Activated CD4-positive, CD25-positive, alpha-beta regulatory T cell treated with anti-CD3 and anti-CD28 coated beads, Interleukin-2, amount 50 U/mL, for 16 hours (primary cell): ENCODE results near the gene MYO9A.

Source experiments
- DNase-seq: peaks from one replicate; pipeline ENCODE4 v3.0.0-alpha.2; 2020; ENCODE audit warnings: low read depth, low spot score

Gene MYO9A, protein sequence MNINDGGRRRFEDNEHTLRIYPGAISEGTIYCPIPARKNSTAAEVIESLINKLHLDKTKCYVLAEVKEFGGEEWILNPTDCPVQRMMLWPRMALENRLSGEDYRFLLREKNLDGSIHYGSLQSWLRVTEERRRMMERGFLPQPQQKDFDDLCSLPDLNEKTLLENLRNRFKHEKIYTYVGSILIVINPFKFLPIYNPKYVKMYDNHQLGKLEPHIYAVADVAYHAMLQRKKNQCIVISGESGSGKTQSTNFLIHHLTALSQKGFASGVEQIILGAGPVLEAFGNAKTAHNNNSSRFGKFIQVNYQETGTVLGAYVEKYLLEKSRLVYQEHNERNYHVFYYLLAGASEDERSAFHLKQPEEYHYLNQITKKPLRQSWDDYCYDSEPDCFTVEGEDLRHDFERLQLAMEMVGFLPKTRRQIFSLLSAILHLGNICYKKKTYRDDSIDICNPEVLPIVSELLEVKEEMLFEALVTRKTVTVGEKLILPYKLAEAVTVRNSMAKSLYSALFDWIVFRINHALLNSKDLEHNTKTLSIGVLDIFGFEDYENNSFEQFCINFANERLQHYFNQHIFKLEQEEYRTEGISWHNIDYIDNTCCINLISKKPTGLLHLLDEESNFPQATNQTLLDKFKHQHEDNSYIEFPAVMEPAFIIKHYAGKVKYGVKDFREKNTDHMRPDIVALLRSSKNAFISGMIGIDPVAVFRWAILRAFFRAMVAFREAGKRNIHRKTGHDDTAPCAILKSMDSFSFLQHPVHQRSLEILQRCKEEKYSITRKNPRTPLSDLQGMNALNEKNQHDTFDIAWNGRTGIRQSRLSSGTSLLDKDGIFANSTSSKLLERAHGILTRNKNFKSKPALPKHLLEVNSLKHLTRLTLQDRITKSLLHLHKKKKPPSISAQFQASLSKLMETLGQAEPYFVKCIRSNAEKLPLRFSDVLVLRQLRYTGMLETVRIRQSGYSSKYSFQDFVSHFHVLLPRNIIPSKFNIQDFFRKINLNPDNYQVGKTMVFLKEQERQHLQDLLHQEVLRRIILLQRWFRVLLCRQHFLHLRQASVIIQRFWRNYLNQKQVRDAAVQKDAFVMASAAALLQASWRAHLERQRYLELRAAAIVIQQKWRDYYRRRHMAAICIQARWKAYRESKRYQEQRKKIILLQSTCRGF (N-terminal part only)

DNA sequence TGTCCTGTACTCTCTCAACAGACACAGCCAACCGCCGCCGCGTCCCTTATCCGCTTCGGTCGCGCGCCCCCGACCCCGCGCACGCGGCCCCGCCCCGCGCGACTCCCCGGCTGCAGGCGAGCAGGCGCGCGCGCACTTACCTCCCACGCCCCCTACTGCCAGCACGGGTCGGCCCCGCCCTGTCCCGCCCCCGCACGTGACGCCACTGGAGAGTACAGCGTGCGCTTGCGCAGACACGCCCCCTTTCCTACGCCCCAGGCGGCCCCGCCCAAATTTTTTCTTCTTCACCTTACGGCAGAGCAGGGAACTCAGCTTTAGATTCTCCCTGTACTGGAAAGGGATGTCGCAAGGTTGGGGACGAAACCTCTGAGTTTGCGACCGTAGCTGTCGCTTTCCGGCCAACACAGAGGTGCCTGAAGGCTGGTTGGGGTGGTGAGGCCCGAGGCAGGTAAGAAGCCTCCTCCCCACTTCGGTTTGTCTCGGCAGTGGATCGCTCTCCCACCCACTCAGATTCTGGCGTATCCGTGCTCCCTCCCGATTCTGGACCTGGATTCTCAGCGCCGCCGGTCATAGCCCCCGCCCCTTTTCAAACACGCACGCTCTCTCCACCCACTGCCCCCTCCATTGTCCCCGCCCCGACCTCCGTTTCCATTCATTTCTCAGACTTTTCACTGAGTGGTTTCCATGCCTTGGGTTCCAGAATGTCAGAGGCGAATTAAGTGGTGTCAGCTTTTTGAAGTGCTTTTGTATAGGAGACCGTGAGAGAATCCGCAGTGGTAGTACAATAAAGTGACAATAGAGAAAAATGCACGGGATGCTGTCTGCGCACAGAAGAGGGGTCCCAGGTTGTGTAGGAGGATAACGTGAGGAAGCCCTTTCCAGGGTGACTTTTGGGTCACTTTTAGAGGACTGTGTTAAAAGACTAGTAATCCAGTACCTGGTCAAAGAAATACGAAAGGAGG, at the start of gene MYO9A, which contains the start of gene SENP8:
Gene MYO9A, minus strand, starts transcription at position 134 of the 962 bp plus-strand sequence. CDS start 71,587 bp downstream, outside the sequence.
Gene SENP8, plus strand, starts transcription at position 387 of the 962 bp plus-strand sequence. CDS start 21,221 bp downstream, outside the sequence.
- DNase-seq = peak; percentile 98

DNA sequence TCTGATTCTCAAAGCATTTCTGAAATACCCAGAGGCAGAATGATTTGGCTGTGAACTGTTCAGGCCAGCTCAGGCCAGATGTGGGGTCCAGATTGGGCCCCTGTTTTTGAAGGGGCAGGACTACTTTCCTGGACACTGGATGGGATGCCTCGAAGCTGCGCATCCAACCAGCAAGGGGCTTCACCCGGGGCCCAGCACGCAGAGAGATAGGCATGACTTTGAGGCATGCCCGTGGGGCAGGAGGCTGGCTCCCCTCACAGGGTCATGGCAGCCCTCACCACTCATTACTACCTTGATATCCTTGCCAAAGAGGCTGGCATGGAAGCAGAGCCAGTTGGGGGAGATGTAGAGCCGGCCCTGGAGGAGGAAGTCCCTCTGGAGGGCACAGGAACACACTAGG, 49.5 kb upstream of the MYO9A start:
- DNase-seq = no peak

DNA sequence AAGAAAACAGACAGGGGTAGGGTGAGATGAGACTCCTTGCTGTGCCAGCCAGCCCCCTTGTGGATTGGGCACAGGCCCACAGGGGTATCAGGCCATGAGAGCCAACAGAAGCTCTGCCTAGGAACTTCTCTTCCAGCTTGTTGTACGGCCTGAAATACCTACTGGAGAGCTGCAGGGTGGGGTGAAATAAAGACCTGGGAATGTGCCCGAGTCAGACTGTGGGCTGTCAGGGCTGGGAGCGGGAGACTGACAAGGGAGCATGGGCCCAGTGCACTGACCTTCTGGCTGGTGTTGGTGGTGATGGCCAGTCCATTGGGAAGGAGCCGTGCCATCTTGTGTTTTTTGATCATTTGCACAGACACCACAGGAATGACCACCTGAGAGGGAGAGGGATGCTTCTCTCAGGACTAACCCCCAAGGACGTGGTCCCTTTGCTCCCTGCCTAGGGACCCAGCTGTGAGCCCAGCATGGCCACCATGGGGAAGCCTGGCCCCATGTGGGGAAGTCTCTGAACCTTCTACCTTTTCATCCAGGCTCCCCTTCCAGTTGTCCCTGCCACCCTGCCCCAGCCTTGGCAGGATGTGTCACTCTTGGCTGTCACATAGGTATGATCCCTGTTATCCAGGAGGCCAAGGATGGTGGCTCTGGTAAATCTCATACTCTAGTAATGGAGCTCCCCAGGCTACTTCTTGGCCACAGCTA, 48.9 kb upstream of the MYO9A start:
- no peak for DNase-seq

DNA sequence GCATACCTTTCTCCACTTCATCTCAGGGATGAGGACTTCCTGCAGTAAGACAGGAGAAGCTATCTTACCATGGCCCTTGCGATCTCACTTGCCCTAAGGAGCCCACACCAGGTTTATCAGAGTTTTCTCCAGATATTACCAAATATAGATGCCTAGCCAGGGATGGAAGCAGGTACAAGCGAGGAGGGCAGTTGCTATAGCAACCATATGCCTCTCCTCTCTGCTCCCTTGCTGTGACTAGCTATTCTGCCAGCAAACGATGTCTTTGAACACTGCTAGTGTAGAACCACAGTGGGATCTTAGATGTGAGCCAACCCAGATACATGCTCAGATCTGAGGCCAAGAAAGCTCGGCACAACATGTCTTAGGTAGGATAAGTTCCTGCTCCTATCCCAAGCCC, 45.8 kb upstream of the MYO9A start:
- DNase-seq = no peak

DNA sequence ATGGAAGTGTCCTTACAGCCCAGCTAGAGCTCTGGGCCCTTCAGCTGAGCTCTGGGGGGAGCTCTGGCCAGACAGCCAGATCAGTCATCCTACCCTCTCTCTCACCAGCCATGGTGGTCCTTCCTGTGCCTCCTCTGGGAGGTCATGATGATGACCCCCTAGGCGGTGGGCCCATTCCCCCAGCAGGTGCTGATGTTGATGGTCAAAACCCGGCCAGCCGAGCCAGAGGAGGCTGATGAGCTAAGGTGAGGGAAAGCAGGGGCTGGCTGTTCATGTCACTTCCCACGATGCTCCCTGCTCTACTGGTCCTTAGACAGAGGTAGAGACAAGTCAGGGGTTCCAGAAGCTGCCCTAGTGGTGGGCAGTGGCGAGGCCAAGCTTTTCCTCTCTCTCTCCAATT, 44.6 kb upstream of the MYO9A start:
- DNase-seq = no peak

DNA sequence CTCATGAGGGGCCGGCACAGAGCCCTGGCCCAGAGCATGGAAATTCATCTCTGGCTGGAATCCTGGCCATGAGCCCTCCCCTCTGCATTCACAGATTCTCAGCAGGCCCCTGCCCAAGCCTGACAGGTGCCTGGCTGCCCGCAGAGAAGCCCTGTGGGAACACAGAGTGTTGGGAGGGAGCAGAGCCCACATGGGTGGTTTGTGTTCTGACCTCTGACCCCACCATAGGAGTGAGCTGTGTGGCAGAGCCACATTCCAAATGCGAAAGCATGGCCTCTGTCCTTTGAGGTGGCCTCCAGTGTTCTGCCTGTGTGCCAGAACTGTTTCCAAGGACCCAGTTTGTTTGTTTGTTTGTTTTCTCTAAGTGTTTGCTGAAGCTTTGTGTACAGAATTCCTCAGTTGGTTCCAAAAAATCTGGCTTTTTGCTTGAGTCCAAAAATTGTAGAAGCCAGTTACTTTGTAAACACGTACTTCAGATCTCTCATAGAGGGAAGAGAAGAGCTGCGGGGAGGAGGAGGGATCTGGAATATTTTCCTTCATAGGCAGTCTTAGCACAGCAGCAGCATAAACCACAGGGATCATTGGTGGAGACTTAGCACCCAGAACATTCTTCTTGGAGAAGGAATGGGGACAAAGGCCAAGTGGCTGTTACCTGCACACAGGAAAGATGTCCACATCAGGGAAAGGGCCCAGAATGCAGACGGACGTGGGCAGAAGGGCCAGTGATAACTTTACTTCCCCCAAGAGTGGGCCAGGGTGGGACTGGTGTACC, 43.6 kb upstream of the MYO9A start:
- no peak for DNase-seq

DNA sequence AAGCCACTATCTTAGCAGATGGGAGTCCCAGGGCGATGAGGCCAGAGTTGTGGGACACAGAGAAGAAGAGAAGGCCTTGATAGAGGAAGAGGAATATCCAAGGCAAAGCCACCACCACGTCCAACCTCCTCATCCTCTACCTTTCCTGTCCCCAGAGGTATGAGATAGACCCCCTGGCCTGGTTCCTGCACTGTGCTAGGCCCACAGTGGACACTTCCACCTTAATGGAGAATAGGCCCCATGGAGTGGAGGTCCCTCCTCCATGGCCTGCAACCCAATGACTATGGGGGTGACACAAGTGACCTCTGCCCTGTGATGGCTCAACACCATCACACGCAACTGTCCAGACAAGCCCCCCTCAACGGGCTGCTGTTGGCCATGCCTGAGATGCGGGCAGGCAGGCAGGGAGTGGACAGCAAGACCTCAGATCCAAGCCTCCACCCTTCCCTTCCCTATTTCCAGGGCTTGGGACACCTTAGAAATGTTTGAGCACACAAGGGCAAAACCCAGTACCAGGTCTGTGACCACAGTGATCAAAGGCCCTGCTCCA, 42.8 kb upstream of the MYO9A start:
- no peak for DNase-seq

DNA sequence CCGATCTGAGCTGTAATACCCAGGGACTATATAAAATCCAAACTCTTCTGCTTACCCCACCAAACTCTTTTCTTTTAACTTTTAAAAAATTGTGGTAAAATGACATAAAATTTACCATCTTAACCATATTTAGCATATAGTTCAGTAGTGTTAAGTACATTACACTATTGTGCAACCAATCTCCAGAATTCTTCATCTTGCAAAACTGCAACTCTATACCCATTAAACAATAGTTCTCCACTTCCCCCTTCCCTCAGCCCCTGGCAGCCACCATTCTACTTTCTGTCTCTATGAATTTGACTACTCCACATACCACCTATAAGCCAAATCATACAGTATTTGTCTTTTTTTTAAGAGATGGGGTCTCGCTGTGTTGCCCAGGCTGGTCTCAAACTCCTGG, 39.0 kb upstream of the MYO9A start:
- DNase-seq = no peak

DNA sequence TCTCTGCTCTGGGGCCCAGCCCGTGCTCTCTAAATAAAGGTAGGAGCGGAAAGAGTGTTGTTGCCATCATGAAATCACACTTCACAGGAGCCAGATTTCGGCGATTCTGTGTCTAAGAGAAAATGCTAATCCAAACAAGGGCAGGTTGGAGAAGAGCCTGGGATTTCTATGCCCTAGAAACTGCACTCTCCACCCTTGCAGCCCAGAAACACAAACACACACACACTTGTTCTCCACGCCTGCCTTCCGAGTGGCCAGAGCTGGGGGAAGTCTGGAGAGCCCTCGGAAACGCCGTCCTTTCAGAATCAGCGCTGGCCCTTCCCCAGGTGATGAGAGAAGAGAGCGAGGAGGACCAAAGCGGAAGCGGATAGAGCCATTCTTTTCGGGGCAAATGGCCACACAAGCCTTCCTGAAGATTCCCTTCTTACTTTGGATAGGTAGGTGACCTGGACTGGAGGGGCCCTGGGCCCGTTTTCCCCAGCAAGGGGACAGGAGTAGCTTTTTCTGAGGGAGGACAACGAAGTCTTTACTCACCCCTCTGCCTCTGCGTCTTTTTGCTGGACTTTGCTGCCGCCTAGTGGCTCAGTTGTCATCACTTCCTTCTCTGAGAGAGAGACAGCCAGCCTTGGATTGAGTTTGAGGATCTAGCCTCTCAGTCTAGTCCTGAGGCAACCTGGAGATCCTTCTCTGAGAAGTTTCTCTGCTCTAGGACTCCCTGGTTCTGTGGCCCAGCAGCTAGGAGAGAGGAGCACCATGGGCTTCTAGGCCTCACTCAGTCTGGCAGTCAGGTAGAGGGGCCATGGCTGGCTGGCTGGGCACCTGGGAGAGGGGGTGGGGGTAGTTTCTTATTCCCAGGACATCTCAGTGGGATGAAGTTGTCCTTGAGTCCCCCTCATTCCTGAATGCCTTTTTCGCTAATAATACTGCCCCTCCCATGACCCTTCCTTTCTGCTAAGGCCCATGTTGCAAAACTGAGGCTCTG, 38.0 kb upstream of the MYO9A start:
- peak; percentile 63 for DNase-seq

DNA sequence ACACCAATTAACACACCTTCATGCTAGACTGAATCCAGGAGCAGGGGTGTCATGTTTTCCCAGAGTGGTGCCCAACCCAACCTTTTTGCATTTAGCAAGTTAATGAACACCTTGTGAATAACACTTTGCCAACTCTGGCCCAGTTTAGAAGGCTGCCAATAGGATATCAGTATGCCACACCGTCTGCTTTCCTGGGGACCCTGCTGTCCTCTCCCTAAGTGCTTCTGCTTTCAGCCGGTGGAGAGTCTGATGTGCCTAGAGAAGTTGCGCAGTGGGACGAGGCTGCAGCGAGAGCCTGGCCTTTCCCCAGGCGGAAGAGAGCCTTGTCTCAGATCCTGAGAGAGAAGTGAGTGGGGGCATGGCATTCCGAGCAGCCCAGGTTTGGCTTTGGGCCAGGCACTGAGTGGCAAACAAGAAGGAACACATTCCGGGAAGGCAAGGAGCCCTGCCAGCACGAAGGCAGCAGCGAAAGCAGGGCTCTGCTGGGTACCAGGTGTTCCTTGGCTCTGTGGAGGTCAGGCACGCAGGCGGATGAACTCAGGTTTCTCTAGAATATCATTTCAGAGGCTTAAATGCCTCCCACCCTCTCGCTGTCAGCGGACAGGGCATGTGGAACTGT, 37.2 kb upstream of the MYO9A start:
- no peak for DNase-seq

DNA sequence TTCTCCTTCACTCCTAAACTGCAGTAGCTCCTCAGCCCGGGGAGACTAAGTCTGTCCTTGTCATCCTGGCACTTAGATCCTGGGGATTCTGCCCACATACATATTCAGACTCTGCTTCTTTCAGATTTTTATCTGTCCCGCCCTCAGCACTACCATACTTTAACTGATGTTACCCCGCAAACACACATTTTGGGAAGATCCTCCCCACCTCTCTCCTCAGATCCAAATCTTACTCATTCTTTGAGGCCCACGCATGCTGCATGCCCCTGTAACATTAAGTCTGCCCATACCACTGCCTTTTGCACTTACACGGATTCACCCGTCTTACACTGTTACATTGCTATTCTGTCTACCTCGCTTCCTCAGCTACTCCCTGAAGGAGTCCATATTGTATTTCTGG, 36.4 kb upstream of the MYO9A start:
- no peak for DNase-seq

DNA sequence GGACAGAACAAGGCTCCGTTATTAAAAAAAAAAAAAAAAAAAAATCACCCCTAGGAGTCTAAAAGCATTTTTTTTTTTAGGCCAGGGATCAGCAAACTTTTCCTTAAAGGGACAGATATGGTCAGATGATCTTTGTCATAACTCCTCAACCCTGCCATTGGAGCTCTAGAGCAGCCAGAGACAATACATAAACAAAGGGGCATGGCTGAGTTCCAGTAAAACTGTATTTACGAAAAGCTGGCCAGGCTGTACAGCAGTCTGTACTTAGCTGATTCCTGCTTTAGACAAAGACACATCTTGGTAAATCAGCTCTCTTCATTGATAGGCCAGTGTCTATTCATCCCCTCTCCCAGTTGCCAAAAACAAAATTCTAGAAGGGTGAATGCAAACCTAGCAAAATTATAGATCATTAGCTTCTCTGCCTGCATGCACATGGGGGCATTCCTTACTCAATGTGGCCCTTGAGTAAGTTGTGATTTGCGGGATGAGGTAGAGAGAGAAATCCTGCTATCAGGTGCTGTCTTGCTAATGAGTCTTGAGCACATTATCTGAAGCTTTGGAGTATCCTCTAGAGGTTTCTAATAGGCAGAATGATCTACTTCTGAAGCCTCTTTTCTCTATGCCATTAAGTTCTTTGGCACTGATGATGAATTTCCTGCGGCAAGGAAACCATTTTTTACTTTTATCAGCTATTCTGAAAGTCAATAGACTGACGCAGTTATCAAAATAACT, 35.5 kb upstream of the MYO9A start:
- no peak for DNase-seq

DNA sequence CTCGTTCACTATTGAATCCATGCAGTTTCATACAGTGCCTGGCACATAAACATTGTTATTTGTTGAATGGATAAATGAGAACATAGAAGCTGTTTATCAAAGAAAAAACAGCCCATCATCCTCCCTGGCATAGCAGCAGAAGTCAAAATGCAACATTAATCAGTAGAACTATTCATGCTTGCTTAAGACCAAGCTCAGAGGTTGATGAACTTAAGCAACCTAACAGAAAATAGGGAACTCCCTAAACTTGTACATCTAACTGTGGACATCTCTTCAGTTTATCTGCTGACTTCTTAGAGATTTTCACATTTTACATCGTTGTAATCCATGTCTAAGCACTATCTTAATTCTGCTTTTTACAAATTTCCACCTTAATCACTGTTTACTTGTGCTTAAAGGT, 29.5 kb upstream of the MYO9A start:
- DNase-seq = no peak

DNA sequence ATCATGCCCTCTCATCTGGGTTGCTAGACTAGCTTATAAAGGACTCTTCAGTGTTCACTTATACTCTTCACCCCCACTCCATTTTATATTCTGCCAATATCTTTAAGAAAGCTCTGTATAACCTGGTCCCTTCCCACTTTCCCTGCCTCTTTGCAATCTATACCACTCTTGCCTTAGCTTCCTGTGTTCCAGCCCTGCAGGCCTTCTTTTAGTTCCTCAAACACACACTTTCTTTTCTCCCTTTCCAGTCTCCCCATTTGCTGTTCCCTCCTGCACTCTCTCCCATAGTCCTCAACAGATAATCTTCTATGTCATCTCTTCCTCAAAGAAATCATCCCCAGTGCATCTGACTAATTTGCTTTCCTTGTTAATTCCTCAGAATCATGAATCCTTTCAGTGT, 29.0 kb upstream of the MYO9A start:
- DNase-seq = no peak

DNA sequence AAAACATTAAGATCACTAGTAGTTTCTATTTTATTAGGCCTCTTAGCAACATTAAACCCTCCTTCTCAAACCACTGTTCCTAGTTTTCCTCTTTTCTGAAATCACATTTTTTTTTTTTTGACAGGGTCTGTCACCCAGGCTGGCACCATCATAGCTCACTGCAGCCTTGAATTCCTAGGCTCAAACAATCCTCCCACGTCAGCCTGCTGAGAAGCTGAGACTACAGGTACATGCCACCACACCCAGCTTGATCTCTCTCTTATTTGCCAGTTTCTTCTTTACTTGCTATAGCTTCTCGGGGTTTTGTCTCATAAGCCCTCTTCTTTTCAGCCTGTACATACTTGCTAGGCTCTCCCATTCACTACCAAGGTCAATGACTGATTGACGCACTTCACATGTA, 28.3 kb upstream of the MYO9A start:
- DNase-seq = no peak

DNA sequence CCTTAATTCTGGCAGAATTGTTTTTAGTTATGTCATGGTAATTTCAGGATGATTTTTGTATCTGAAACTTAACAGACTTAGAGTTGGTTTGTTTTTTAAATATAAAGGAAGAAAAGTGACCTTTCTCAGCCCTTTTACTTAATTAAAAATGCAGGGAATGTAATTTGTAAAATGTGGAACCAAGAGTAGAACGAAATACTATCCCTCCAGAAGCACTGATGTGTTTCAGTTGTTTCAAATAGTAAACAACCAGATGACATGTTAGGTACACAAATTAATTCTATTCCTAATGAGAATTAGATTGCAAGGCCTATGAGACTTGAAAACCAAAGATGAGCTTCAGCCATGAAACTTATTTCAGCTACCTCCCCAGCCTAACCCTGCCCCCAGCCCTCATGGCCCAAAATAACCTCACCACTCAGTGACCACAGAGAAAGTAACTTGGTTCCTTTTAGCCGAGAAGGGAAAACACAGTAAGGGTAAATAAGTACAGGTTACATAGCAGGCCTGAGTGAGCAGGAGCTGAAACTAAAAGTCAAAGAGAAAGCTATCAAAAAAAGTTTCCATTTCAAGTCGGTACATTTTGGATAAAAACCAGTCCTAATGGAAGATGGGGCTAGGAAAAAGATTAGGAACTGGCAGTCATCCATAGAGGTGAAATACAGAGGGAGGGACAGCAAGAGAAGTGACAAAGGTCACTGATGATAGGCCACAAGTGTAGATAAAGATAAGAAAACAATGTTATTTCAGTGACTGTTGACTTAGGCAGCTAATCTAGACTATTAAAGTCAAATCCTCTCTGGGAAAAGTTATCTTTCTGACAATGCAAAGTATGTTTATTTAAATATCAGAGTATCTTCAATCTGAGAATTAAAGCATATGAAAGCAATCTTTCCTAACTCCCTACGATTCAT, 23.5 kb upstream of the MYO9A start:
- DNase-seq = no peak
